Heart left ventricle (tissue), 13 donors: ENCODE results near the gene PDE6B.

Experiments
- POLR2A ChIP-seq, 2 donors: fragments of 450-650 bp; IDR thresholded peaks; one replicate each; pipeline ENCODE4 v1.6.1; 2017; ENCODE audit warnings: antibody characterized with exemption in 2 of 2, mild to moderate bottlenecking in 2 of 2, moderate library complexity in 2 of 2
- TF ChIP-seq, protein P1 (sequence below), 12 donors: fragments of 200-600 bp; sonication (generic) in 4 of 12; IDR thresholded peaks; one replicate each; pipeline versions ENCODE4 v1.5.0 to v1.8.0; 2018 to 2022; ENCODE audit warnings: antibody characterized with exemption in 12 of 12, mild to moderate bottlenecking in 5 of 12
- donor health status: ischemic (EF 13 %, LVEDD 7.1; RV severe dilation, severe dysfunction).
- donor health status: DM: no; HTN: yes; CAD: no.
- donor health status: DM: no; HTN: no; CAD: no.
- donor health status: ischemic (EF 25% LVEDD 6.9; RV normal size, moderate dysfunction).
- donor health status: ischemic (EF 25% LVEDD 5.7; RV mildly dilated, moderate dysfunction).
- donor health status: ischemic (EF 35%, LVEDD 5.7; RV mildly dilated, moderate dysfunction).
- donor health status: nonischemic (EF 11% LVEDD 7.7; RV severe dilation, severe dysfunction).
- donor health status: DM: yes; HTN: yes; CAD: no.
- donor health status: PGD.
- donor health status: ischemic (EF 29% LVEDD 5.4; RV normal size, mild dysfunction).
- donor health status: nonischemic (EF 23%, LVEDD 6.1; RV moderate dilation, normal function).

DNA sequence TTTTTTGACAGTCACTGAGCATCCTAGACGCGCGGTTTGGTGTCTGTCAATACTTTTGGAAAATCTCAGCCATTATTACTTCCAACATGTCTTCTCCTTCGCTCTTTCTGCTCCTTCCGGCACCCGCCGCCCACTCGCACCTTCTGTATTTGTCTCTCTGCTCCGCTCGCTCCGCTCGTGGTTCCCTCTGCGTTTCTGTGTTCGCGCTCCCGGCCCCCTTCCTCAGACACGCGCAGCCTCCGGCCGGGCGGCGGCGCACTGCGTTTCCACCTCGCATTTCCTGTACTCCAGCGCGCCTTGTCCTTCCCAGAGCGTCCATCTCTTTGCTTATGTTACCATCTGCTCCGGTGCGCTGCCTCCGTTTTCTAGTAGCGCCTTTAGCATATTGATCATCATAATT lies 21.1 kb downstream of the PDE6B start:
- TF ChIP-seq, protein P1, sequence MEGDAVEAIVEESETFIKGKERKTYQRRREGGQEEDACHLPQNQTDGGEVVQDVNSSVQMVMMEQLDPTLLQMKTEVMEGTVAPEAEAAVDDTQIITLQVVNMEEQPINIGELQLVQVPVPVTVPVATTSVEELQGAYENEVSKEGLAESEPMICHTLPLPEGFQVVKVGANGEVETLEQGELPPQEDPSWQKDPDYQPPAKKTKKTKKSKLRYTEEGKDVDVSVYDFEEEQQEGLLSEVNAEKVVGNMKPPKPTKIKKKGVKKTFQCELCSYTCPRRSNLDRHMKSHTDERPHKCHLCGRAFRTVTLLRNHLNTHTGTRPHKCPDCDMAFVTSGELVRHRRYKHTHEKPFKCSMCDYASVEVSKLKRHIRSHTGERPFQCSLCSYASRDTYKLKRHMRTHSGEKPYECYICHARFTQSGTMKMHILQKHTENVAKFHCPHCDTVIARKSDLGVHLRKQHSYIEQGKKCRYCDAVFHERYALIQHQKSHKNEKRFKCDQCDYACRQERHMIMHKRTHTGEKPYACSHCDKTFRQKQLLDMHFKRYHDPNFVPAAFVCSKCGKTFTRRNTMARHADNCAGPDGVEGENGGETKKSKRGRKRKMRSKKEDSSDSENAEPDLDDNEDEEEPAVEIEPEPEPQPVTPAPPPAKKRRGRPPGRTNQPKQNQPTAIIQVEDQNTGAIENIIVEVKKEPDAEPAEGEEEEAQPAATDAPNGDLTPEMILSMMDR (IDR thresholded peaks at IDR 0.05) = no peak
- no peak for TF ChIP-seq POLR2A (IDR thresholded peaks at IDR 0.05)
